H9 (cell line): ENCODE results near the gene LDHAL6B. TPM values are rescaled to one million over a fixed set of nuclear protein-coding genes. Genes with fewer than 3 reads are reported as not detected.

Source experiments
- DNase-seq: peaks from one replicate; pipeline ENCODE4 v3.0.0-alpha.2; 2017
- H2AFZ ChIP-seq: one replicate; pipeline ENCODE4 v1.6.1; 2013; ENCODE audit warnings: mild to moderate bottlenecking, low read length, control low read depth, moderate library complexity
- H2AK5ac ChIP-seq: 2 replicates; pipeline ENCODE4 v1.6.1; 2013; ENCODE audit warnings: low read length, control low read depth, mixed read lengths; ENCODE audit not compliant: insufficient read length
- H2BK120ac ChIP-seq: one replicate; pipeline ENCODE4 v1.6.1; 2013; ENCODE audit warnings: low read depth, mild to moderate bottlenecking, low read length, control low read depth, inconsistent platforms; ENCODE audit not compliant: poor library complexity, severe bottlenecking
- H2BK12ac ChIP-seq: 2 replicates; pipeline ENCODE4 v1.6.1; 2013; ENCODE audit warnings: low read length, control low read depth, mixed read lengths, low read depth; ENCODE audit not compliant: insufficient read length
- H2BK15ac ChIP-seq: 2 replicates; pipeline ENCODE4 v1.6.1; 2013; ENCODE audit warnings: low read depth, low read length, control low read depth
- H2BK20ac ChIP-seq: one replicate; pipeline ENCODE4 v1.6.1; 2013; ENCODE audit warnings: low read depth, mild to moderate bottlenecking, low read length, control low read depth, inconsistent platforms; ENCODE audit not compliant: poor library complexity, severe bottlenecking
- H2BK5ac ChIP-seq: 2 replicates; pipeline ENCODE4 v1.6.1; 2013; ENCODE audit warnings: low read length, control low read depth, mixed read lengths; ENCODE audit not compliant: insufficient read length
- H3K14ac ChIP-seq: 2 replicates; pipeline ENCODE4 v1.6.1; 2013; ENCODE audit warnings: low read length, control low read depth; ENCODE audit not compliant: insufficient read depth
- H3K18ac ChIP-seq: 2 replicates; pipeline ENCODE4 v1.6.1; 2013; ENCODE audit warnings: low read depth, mild to moderate bottlenecking, mixed read lengths, low read length, control low read depth; ENCODE audit not compliant: insufficient read length
- H3K23ac ChIP-seq: 2 replicates; pipeline ENCODE4 v1.6.1; 2013; ENCODE audit warnings: low read length, control low read depth, mixed read lengths, low read depth; ENCODE audit not compliant: insufficient read length
- H3K23me2 ChIP-seq: 2 replicates; pipeline ENCODE4 v1.6.1; 2013; ENCODE audit warnings: low read depth, mild to moderate bottlenecking, mixed read lengths, low read length, control low read depth; ENCODE audit not compliant: insufficient read length, poor library complexity, severe bottlenecking
- H3K27ac ChIP-seq: 2 replicates; pipeline ENCODE4 v1.5.1; 2013; ENCODE audit warnings: low read length, control low read depth, mixed read lengths, low read depth; ENCODE audit not compliant: insufficient read length
- H3K27me3 ChIP-seq: 2 replicates; pipeline ENCODE4 v1.6.1; 2013; ENCODE audit warnings: low read length, control low read depth, inconsistent platforms; ENCODE audit not compliant: insufficient read depth
- H3K4ac ChIP-seq: 2 replicates; pipeline ENCODE4 v1.6.1; 2013; ENCODE audit warnings: low read depth, mild to moderate bottlenecking, control low read depth, inconsistent platforms, low read length, moderate library complexity
- H3K4me1 ChIP-seq: 2 replicates; pipeline ENCODE4 v1.6.1; 2013; ENCODE audit warnings: low read length, control low read depth, inconsistent platforms; ENCODE audit not compliant: insufficient read depth
- H3K4me2 ChIP-seq: 2 replicates; pipeline ENCODE4 v1.6.1; 2013; ENCODE audit warnings: low read length, control low read depth, mixed read lengths; ENCODE audit not compliant: insufficient read length, insufficient read depth
- H3K56ac ChIP-seq: 2 replicates; pipeline ENCODE4 v1.6.1; 2013; ENCODE audit warnings: low read depth, mild to moderate bottlenecking, mixed read lengths, low read length, control low read depth; ENCODE audit not compliant: insufficient read length
- H3K79me1 ChIP-seq: 2 replicates; pipeline ENCODE4 v1.6.1; 2013; ENCODE audit warnings: low read depth, mild to moderate bottlenecking, moderate library complexity, low read length, control low read depth, inconsistent platforms; ENCODE audit not compliant: insufficient read depth, poor library complexity, severe bottlenecking
- H3K79me2 ChIP-seq: 2 replicates; pipeline ENCODE4 v1.6.1; 2013; ENCODE audit warnings: low read length, control low read depth, inconsistent platforms; ENCODE audit not compliant: insufficient read depth
- H3K9ac ChIP-seq: 2 replicates; pipeline ENCODE4 v1.6.1; 2013; ENCODE audit warnings: low read length, control low read depth, mixed read lengths; ENCODE audit not compliant: insufficient read length; ENCODE audit errors: extremely low read depth
- H3K9me3 ChIP-seq: one replicate; pipeline ENCODE4 v1.6.1; 2013; ENCODE audit warnings: low read depth, low read length, inconsistent platforms; ENCODE audit not compliant: control insufficient read depth
- H3T11ph ChIP-seq: one replicate; pipeline ENCODE4 v1.6.1; 2013; ENCODE audit warnings: mild to moderate bottlenecking, low read length, control low read depth, inconsistent platforms
- H4K20me1 ChIP-seq: one replicate; pipeline ENCODE4 v1.6.1; 2013; ENCODE audit not compliant: control insufficient read depth, insufficient read length, insufficient read depth
- H4K5ac ChIP-seq: 2 replicates; pipeline ENCODE4 v1.6.1; 2013; ENCODE audit warnings: low read depth, mild to moderate bottlenecking, mixed read lengths, low read length, control low read depth; ENCODE audit not compliant: insufficient read length
- H4K8ac ChIP-seq: replicated peaks from 2 replicates; pipeline ENCODE4 v1.6.1; 2013; ENCODE audit warnings: low read length, control low read depth, mixed read lengths, low read depth; ENCODE audit not compliant: insufficient read length
- H4K91ac ChIP-seq: 2 replicates; pipeline ENCODE4 v1.6.1; 2013; ENCODE audit warnings: low read depth, mild to moderate bottlenecking, moderate library complexity, mixed read lengths, low read length, control low read depth; ENCODE audit not compliant: insufficient read length
- H3K27ac Mint-ChIP-seq, 3 experiments: 2 replicates in 2 of 3; 3 replicates in 1 of 3; pipeline ENCODE4 v1.8.0; 2020 to 2021; ENCODE audit warnings: mixed read lengths in 3 of 3, mild to moderate bottlenecking in 1 of 3, moderate library complexity in 1 of 3
- H3K27me3 Mint-ChIP-seq: 2 replicates; pipeline ENCODE4 v1.8.0; 2021; ENCODE audit warnings: low read depth, mild to moderate bottlenecking, moderate library complexity, mixed read lengths
- H3K36me3 Mint-ChIP-seq, 3 experiments: 2 replicates in 2 of 3; 3 replicates in 1 of 3; pipeline ENCODE4 v1.8.0; 2020 to 2021; ENCODE audit warnings: low read depth in 3 of 3, mixed read lengths in 3 of 3; ENCODE audit not compliant: insufficient read depth in 1 of 3
- H3K4me1 Mint-ChIP-seq, 2 experiments: 2 replicates each; pipeline ENCODE4 v1.8.0; 2020; ENCODE audit warnings: mixed read lengths in 2 of 2
- H3K4me3 Mint-ChIP-seq, 2 experiments: 2 replicates in 1 of 2; 3 replicates in 1 of 2; pipeline ENCODE4 v1.8.0; 2020 to 2021; ENCODE audit warnings: mild to moderate bottlenecking in 2 of 2, mixed read lengths in 2 of 2, moderate library complexity in 1 of 2
- H3K9me3 Mint-ChIP-seq, 2 experiments: 2 replicates in 1 of 2; 3 replicates in 1 of 2; pipeline ENCODE4 v1.8.0; 2020; ENCODE audit warnings: mild to moderate bottlenecking in 2 of 2, mixed read lengths in 2 of 2, moderate library complexity in 1 of 2
- CTCF ChIP-seq: fragments of 200-600 bp; sonication (generic); conservative IDR thresholded peaks from 3 replicates; pipeline ENCODE4 v1.8.0; 2021; ENCODE audit warnings: antibody characterized with exemption, mild to moderate bottlenecking
- WGBS: extraction: QIAGEN DNeasy Blood & Tissue Kit; methylation state at CpG from one replicate; pipeline ENCODE4 v1.1.7; 2013; ENCODE audit warnings: missing lambda C conversion rate, low lambda C conversion rate, mixed read lengths; ENCODE audit not compliant: insufficient read length; ENCODE audit errors: extremely low coverage; 5-methylcytosine and 5-hydroxymethylcytosine counted together
- total RNA-seq: library from RNA; stranded (reverse); gene quantifications from 2 replicates; pipeline ENCODE4 v1.2.1, GENCODE V29; 2021

The LDHAL6B gene
- total RNA-seq, 1 experiment from 2014 or later, result not detected

DNA sequence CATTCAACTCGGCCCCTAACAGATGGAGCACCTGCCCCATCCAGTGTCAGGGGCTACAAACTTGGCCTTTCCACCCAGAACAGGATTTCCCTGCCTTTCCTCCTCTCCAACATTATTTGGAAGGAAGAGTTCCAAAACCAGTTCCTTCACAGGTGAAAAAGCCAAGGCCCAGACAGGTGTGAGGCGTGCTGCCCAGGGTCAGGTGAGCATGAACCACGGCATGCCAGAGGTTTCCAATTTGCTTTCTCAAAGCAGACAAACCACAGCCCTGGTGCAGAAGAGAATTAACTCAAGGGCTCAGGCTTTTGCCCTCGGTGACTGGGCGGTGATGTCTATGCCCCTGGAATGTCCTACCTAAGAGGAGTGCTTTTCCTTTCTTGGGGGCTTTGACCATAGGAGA is 43.2 kb downstream of the LDHAL6B start:
- H3K9me3 ChIP-seq, result no peaks in the 10 kb centered on the region
- H3K79me1 ChIP-seq, result no peaks in the 10 kb centered on the region
- H4K20me1 ChIP-seq, result no peaks in the 10 kb centered on the region
- Mint-ChIP-seq H3K4me3 (no peak overlapping the region), H3K27me3 (no peaks in the 10 kb centered on the region), H3K36me3 (peaks cover 0 to 24% (median 6%) of the 10 kb centered on the region in 3 experiments; a peak in 5 of 7 replicates), H3K27ac (no peak overlapping the region), H3K4me1 (peaks cover 5 to 10% of the 10 kb centered on the region in 2 experiments; a peak in 3 of 4 replicates), H3K9me3 (no peaks in the 10 kb centered on the region)
- no peak overlapping the region for H2BK20ac ChIP-seq
- H3K56ac ChIP-seq, result no peak overlapping the region
- no peak overlapping the region for H4K8ac ChIP-seq
- no peak overlapping the region for H3K14ac ChIP-seq
- TF ChIP-seq CTCF, result no peak
- H2BK5ac ChIP-seq, result no peak overlapping the region
- no peak overlapping the region for H2AFZ ChIP-seq
- H3T11ph ChIP-seq, result no peak overlapping the region
- no peak overlapping the region for H2AK5ac ChIP-seq
- H3K23me2 ChIP-seq, result no peaks in the 10 kb centered on the region
- H3K79me2 ChIP-seq, result no peaks in the 10 kb centered on the region
- no peak overlapping the region for H3K4ac ChIP-seq
- no CpG with 5 or more reads among the region's 5 CpGs for WGBS
- H4K5ac ChIP-seq, result no peak overlapping the region
- no peak overlapping the region for H3K18ac ChIP-seq
- no peak overlapping the region for H3K27ac ChIP-seq
- H3K27me3 ChIP-seq, result no peaks in the 10 kb centered on the region
- DNase-seq, result no peak
- H2BK120ac ChIP-seq, result no peak overlapping the region
- H4K91ac ChIP-seq, result no peak overlapping the region
- H3K4me2 ChIP-seq, result no peak overlapping the region
- H3K9ac ChIP-seq, result no peak overlapping the region
- H2BK15ac ChIP-seq, result no peak overlapping the region
- H3K23ac ChIP-seq, result no peak overlapping the region
- no peak overlapping the region for H2BK12ac ChIP-seq
- no peaks in the 10 kb centered on the region for H3K4me1 ChIP-seq
